Mesenchymal stem cell (in vitro differentiated cells and primary cell): ENCODE measurements around the gene INO80C.
A peak's percentile ranks its signal among the peaks of the same experiment; 100 is the strongest.

ENCODE experiments used
- DNase-seq: peaks from one replicate; pipeline ENCODE4 v3.0.0-alpha.2; 2013
- H2AFZ ChIP-seq: one replicate; pipeline ENCODE4 v1.6.1; 2013; ENCODE audit warnings: low read depth, mild to moderate bottlenecking, control low read depth, inconsistent platforms, low read length, moderate library complexity
- H2AK5ac ChIP-seq: 2 replicates; pipeline ENCODE4 v1.6.1; 2013; ENCODE audit warnings: low read length, moderate library complexity, mild to moderate bottlenecking, inconsistent platforms; ENCODE audit not compliant: severe bottlenecking
- H2BK120ac ChIP-seq: one replicate; pipeline ENCODE4 v1.6.1; 2013; ENCODE audit warnings: low read depth, mild to moderate bottlenecking, inconsistent platforms, low read length, moderate library complexity
- H2BK12ac ChIP-seq, 2 experiments: one replicate each; pipeline ENCODE4 v1.6.1; 2013; ENCODE audit warnings: inconsistent platforms in 2 of 2, low read length in 2 of 2, mild to moderate bottlenecking in 2 of 2, moderate library complexity in 2 of 2, control low read depth in 1 of 2
- H2BK15ac ChIP-seq: one replicate; pipeline ENCODE4 v1.6.1; 2013; ENCODE audit warnings: mild to moderate bottlenecking, low read depth, inconsistent platforms; ENCODE audit not compliant: poor library complexity, severe bottlenecking
- H2BK5ac ChIP-seq: 2 replicates; pipeline ENCODE4 v1.6.1; 2013; ENCODE audit warnings: low read depth, mild to moderate bottlenecking, low read length, control low read depth, inconsistent platforms; ENCODE audit not compliant: poor library complexity, severe bottlenecking
- H3K14ac ChIP-seq, 2 experiments: one replicate each; pipeline ENCODE4 v1.6.1; 2013; ENCODE audit warnings: inconsistent platforms in 2 of 2, low read length in 2 of 2, control low read depth in 1 of 2, mild to moderate bottlenecking in 1 of 2, moderate library complexity in 1 of 2
- H3K18ac ChIP-seq, 2 experiments: one replicate each; pipeline ENCODE4 v1.6.1; 2013; ENCODE audit warnings: inconsistent platforms in 2 of 2, low read length in 2 of 2, control low read depth in 1 of 2, low read depth in 1 of 2, mild to moderate bottlenecking in 1 of 2
- H3K23ac ChIP-seq, 2 experiments: one replicate each; pipeline ENCODE4 v1.6.1; 2013; ENCODE audit warnings: inconsistent platforms in 2 of 2, low read length in 2 of 2, mild to moderate bottlenecking in 2 of 2, moderate library complexity in 2 of 2, control low read depth in 1 of 2
- H3K27ac ChIP-seq: 2 replicates; pipeline ENCODE4 v1.5.1; 2013; ENCODE audit warnings: mild to moderate bottlenecking, moderate library complexity, low read length, control low read depth, inconsistent platforms; ENCODE audit not compliant: poor library complexity, severe bottlenecking
- H3K27me3 ChIP-seq, 2 experiments: 2 replicates each; pipeline versions ENCODE4 v1.6.1 to v1.7.0; 2013; ENCODE audit warnings: low read length in 2 of 2, mild to moderate bottlenecking in 2 of 2, moderate library complexity in 2 of 2, control low read depth in 1 of 2, inconsistent platforms in 1 of 2; ENCODE audit not compliant: control insufficient read depth in 1 of 2, insufficient read depth in 1 of 2
- H3K36me3 ChIP-seq, 2 experiments: 2 replicates each; pipeline versions ENCODE4 v1.6.1 to v1.7.0; 2013; ENCODE audit warnings: low read length in 2 of 2, control low read depth in 1 of 2, inconsistent platforms in 1 of 2, low read depth in 1 of 2, mild to moderate bottlenecking in 1 of 2; ENCODE audit not compliant: insufficient read depth in 2 of 2, control insufficient read depth in 1 of 2
- H3K4ac ChIP-seq, 2 experiments: one replicate each; pipeline ENCODE4 v1.6.1; 2013; ENCODE audit warnings: inconsistent platforms in 2 of 2, low read length in 2 of 2, mild to moderate bottlenecking in 2 of 2, moderate library complexity in 2 of 2, control low read depth in 1 of 2, low read depth in 1 of 2
- H3K4me1 ChIP-seq: 2 replicates; pipeline ENCODE4 v1.6.1; 2013; ENCODE audit warnings: low read depth, low read length, control low read depth; ENCODE audit not compliant: control insufficient read depth, insufficient read depth
- H3K4me2 ChIP-seq: 2 replicates; pipeline ENCODE4 v1.6.1; 2013; ENCODE audit warnings: low read length, mild to moderate bottlenecking, inconsistent platforms; ENCODE audit not compliant: poor library complexity, severe bottlenecking
- H3K4me3 ChIP-seq, 2 experiments: 2 replicates each; pipeline versions ENCODE4 v1.5.1 to v1.7.0; 2013; ENCODE audit warnings: low read length in 2 of 2, mild to moderate bottlenecking in 2 of 2, control low read depth in 1 of 2, low read depth in 1 of 2; ENCODE audit not compliant: insufficient read depth in 1 of 2
- H3K79me1 ChIP-seq: replicated peaks from 2 replicates; pipeline ENCODE4 v1.6.1; 2013; ENCODE audit warnings: mild to moderate bottlenecking, control low read depth, low read length, inconsistent platforms; ENCODE audit not compliant: poor library complexity, severe bottlenecking
- H3K9ac ChIP-seq: 2 replicates; pipeline ENCODE4 v1.7.0; 2013; ENCODE audit warnings: mild to moderate bottlenecking, low read length, moderate library complexity
- H3K9me3 ChIP-seq: 2 replicates; pipeline ENCODE4 v1.7.0; 2013; ENCODE audit warnings: mild to moderate bottlenecking, low read length; ENCODE audit not compliant: control insufficient read depth
- H4K8ac ChIP-seq: one replicate; pipeline ENCODE4 v1.6.1; 2013; ENCODE audit warnings: inconsistent platforms, mild to moderate bottlenecking, low read length, moderate library complexity
- H4K91ac ChIP-seq: one replicate; pipeline ENCODE4 v1.6.1; 2013; ENCODE audit warnings: mild to moderate bottlenecking, low read length, inconsistent platforms
- WGBS: methylation state at CpG from one replicate; pipeline ENCODE4 v1.1.7; 2013; ENCODE audit warnings: mixed read lengths; 5-methylcytosine and 5-hydroxymethylcytosine counted together

INO80C gene

DNA sequence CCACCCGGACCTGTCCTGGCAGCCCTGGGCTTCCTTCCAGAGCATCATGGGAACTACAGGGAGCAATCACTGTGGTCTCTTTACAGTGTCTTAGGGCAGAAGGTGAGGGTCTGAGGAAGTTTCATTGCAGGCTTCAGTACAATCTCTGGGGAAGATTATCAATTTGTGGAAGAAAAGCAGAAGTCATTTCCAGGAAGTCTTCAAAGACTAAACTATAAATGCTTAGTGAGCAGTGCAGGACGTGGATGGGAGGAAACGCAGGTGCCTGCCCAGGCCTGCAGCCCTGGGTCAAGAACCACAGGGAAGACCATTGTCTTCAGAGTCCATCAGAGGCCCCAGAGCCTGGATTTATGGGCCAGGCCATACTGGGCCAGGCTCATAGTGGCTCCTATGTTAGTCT lies 54.3 kb downstream of the INO80C start:
- H3K18ac ChIP-seq = no peak overlapping the region
- H3K23ac ChIP-seq = no peak overlapping the region
- H3K4ac ChIP-seq = peak overlapping the region in 1 of 2 experiments; percentile 11
- 93% methylated on average over 3 of the region's 3 CpGs for WGBS
- DNase-seq = no peak
- no peak overlapping the region for H2BK5ac ChIP-seq
- H3K4me3 ChIP-seq = no peak overlapping the region
- H2BK15ac ChIP-seq = no peak overlapping the region
- no peaks in the 10 kb centered on the region for H3K9me3 ChIP-seq
- H3K79me1 ChIP-seq = no peaks in the 10 kb centered on the region
- no peak overlapping the region for H4K8ac ChIP-seq
- no peak overlapping the region for H4K91ac ChIP-seq
- no peak overlapping the region for H2AK5ac ChIP-seq
- H3K36me3 ChIP-seq = no peaks in the 10 kb centered on the region
- H3K14ac ChIP-seq = no peak overlapping the region
- H2BK12ac ChIP-seq = no peak overlapping the region
- no peak overlapping the region for H3K9ac ChIP-seq
- peaks cover 2% of the 10 kb centered on the region for H3K4me1 ChIP-seq
- H3K27ac ChIP-seq = no peak overlapping the region
- no peak overlapping the region for H3K4me2 ChIP-seq
- H3K27me3 ChIP-seq = no peaks in the 10 kb centered on the region
- H2AFZ ChIP-seq = no peak overlapping the region
- H2BK120ac ChIP-seq = no peak overlapping the region

DNA sequence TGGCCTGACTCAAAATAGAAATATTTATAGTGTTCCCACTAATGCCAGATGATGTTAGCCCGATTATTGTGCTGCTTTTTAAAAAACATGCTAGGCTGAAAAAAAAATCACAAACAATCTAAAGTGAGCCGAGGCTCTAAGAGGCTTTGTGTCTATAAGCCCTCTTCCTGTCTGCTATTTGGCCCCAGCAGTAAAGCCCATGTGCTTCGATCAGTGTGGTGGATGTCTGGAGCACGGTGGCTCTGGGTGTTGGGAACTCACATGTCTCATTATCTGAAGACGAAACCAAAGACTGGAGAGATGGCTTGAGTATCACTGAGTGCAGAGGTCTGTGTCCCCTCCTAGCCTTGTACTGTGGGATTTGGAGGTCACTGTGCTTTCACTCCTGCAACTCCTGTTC lies 55.1 kb downstream of the INO80C start:
- 64% methylated on average over 5 of the region's 5 CpGs for WGBS

DNA sequence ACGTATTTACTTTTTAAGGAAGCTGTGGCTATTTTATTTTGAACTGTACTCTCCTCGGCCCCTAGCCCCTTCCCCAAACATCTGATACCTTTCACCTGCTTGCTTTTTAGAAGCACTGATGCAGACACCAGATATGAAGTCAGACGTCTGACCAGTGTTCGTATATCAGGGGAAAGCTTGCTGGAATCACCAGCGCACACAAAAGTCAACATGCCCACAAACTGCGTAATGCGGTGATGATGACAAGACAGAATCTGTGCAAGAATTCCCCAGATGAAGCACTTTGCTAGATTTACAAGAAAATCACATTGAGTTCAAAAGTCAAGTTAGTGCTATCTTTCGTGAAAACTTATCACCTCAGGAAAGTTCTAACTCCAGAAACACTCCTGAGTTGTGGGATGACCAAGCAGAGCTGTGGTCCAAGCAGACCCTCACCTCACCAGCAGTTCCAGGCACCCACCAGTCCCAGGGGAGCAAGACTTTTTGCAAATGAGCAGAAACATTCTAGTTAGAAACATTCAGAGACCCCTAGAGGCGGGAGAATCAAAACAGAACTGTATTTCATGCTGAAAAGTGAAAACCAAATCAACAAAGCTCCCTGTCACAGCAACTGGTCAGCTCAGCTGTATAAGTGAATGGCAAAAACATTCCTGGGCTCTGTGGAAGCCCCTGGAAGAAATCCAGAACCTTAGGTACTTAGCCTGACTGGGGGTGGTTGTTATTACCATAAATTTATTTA lies 55.7 kb downstream of the INO80C start:
- Histone ChIP-seq H3K4me3 (no peak overlapping the region), H3K27ac (no peak overlapping the region), H2BK5ac (no peak overlapping the region), H2BK12ac (no peak overlapping the region), H3K4ac (no peak overlapping the region), H3K36me3 (no peaks in the 10 kb centered on the region), H3K27me3 (no peaks in the 10 kb centered on the region), H2BK15ac (no peak overlapping the region), H3K4me2 (no peak overlapping the region), H3K4me1 (peaks cover 2% of the 10 kb centered on the region), H3K9me3 (no peaks in the 10 kb centered on the region), H3K9ac (no peak overlapping the region), H3K79me1 (no peaks in the 10 kb centered on the region), H4K91ac (no peak overlapping the region), H2AK5ac (no peak overlapping the region), H3K14ac (no peak overlapping the region), H4K8ac (no peak overlapping the region), H3K23ac (no peak overlapping the region), H2BK120ac (no peak overlapping the region), H3K18ac (no peak overlapping the region), H2AFZ (no peak overlapping the region)
- DNase-seq = no peak
- 88% methylated on average over 9 of the region's 9 CpGs for WGBS

More for the DNA sequence above, 55.1 kb downstream of the INO80C start:
- H2BK12ac ChIP-seq = no peak overlapping the region
- no peak for DNase-seq
- H3K36me3 ChIP-seq = no peaks in the 10 kb centered on the region
- no peak overlapping the region for H3K4me2 ChIP-seq
- H2BK5ac ChIP-seq = no peak overlapping the region
- H4K91ac ChIP-seq = no peak overlapping the region
- no peak overlapping the region for H3K18ac ChIP-seq
- H3K23ac ChIP-seq = no peak overlapping the region
- no peak overlapping the region for H2AK5ac ChIP-seq
- no peak overlapping the region for H3K27ac ChIP-seq
- no peak overlapping the region for H2AFZ ChIP-seq
- no peak overlapping the region for H4K8ac ChIP-seq
- H3K4ac ChIP-seq = no peak overlapping the region
- H3K27me3 ChIP-seq = no peaks in the 10 kb centered on the region
- no peaks in the 10 kb centered on the region for H3K9me3 ChIP-seq
- H3K9ac ChIP-seq = no peak overlapping the region
- H3K4me3 ChIP-seq = no peak overlapping the region
- no peaks in the 10 kb centered on the region for H3K79me1 ChIP-seq
- no peak overlapping the region for H2BK120ac ChIP-seq
- H2BK15ac ChIP-seq = no peak overlapping the region
- peaks cover 2% of the 10 kb centered on the region for H3K4me1 ChIP-seq
- H3K14ac ChIP-seq = no peak overlapping the region

DNA sequence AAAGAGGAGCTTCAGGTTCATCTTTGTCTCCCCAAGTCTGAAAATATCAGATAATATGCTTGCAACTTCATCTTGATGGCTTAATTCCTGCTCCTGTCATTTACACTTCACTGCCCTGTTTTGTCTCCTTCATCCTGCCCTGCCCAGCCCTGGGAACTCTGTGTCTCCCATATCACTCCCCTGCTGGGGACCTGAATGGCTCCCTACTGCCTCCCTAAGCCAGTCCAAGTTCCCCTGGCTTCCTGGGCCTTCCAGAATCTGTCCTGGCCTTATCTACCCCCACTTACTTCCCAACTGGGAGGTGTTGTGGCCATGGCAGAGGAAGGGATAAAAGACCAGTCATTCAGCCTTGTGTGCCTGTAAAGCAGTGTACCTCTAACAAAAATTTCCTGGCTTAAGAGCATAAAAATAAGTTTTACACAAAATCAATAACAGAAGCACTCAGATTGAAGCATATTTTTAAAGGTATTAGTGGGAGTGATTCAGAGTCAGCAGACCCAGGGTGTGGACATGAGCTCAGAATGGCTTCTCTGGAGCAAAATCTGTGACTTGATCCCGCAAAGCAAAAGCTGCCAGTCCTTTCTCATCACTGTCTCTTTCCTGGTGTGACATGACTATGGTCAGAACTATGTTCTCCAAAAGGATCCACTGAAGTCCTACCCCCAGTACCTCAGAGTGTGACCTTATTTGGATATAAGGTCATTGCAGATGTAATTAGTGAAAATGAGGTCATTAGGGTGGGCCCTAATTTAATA lies 59.1 kb downstream of the INO80C start:
- H3K79me1 ChIP-seq = no peaks in the 10 kb centered on the region
- H2BK12ac ChIP-seq = peak overlapping the region in 1 of 2 experiments; percentile 71
- DNase-seq = no peak
- no peak overlapping the region for H3K23ac ChIP-seq
- H3K4ac ChIP-seq = no peak overlapping the region
- H2BK15ac ChIP-seq = no peak overlapping the region
- peak overlapping the region; percentile 50 for H2AK5ac ChIP-seq
- no peak overlapping the region for H3K4me2 ChIP-seq
- peak overlapping the region; percentile 76 for H3K9ac ChIP-seq
- no peak overlapping the region for H3K27ac ChIP-seq
- H3K9me3 ChIP-seq = peaks cover 10% of the 10 kb centered on the region
- no peak overlapping the region for H4K8ac ChIP-seq
- no peak overlapping the region for H2BK120ac ChIP-seq
- H4K91ac ChIP-seq = no peak overlapping the region
- H3K27me3 ChIP-seq = no peaks in the 10 kb centered on the region
- no peaks in the 10 kb centered on the region for H3K36me3 ChIP-seq
- H2AFZ ChIP-seq = peak overlapping the region; percentile 0
- H2BK5ac ChIP-seq = no peak overlapping the region
- WGBS = no CpG with 5 or more reads among the region's 1 CpG
- H3K4me3 ChIP-seq = no peak overlapping the region
- peaks cover 2% of the 10 kb centered on the region for H3K4me1 ChIP-seq
- no peak overlapping the region for H3K18ac ChIP-seq
- peak overlapping the region in 1 of 2 experiments; percentile 42 for H3K14ac ChIP-seq
